Activated B cell treated with CpG ODN at 0.5 μM for 24 hours (primary cell): ENCODE measurements around the gene TAS2R16. TPM values are rescaled to one million over a fixed set of nuclear protein-coding genes. Genes with fewer than 3 reads are reported as not detected.
"Not testable (repeated sequence)": the region's sequence is repeated elsewhere in the genome, so short reads cannot be mapped to it uniquely, and the experiment has no call there.

ENCODE experiments used
- ATAC-seq: fragments of 200-7000 bp; cut with Tn5 transposase; one replicate; pipeline ENCODE4 v1.10.0; 2021; ENCODE audit warnings: low read depth, mild to moderate bottlenecking, moderate library complexity
- CTCF ChIA-PET: fragments of 350-600 bp; sonication (Branson Sonifier 250); formaldehyde crosslinking; loops from one replicate; lab custom pipeline; 2021; ENCODE audit warnings: antibody characterized with exemption; lab: Charles Lee
- POLR2A ChIA-PET: fragments of 350-600 bp; sonication (Branson Sonifier 250); formaldehyde crosslinking; loops from one replicate; lab custom pipeline; 2021; ENCODE audit warnings: antibody characterized with exemption; lab: Charles Lee
- DNase-seq: peaks from one replicate; pipeline ENCODE4 v3.0.0; 2022
- H3K27ac Mint-ChIP-seq: one replicate; pipeline ENCODE4 v1.8.0; 2020; ENCODE audit warnings: mixed read lengths
- H3K27me3 Mint-ChIP-seq: one replicate; pipeline ENCODE4 v1.8.0; 2021; ENCODE audit warnings: mixed read lengths
- H3K36me3 Mint-ChIP-seq: one replicate; pipeline ENCODE4 v1.8.0; 2021; ENCODE audit warnings: low read depth, mixed read lengths
- H3K4me1 Mint-ChIP-seq: one replicate; pipeline ENCODE4 v1.8.0; 2021; ENCODE audit warnings: mixed read lengths
- H3K4me3 Mint-ChIP-seq: one replicate; pipeline ENCODE4 v1.8.0; 2020; ENCODE audit warnings: mild to moderate bottlenecking, mixed read lengths
- H3K9me3 Mint-ChIP-seq: one replicate; pipeline ENCODE4 v1.8.0; 2020; ENCODE audit warnings: mixed read lengths
- CTCF ChIP-seq: fragments of 200-600 bp; IDR thresholded peaks from one replicate; pipeline ENCODE4 v1.8.0; 2022; ENCODE audit warnings: antibody characterized with exemption, mild to moderate bottlenecking
- intact Hi-C: fragments of 100-400 bp; cut with micrococcal nuclease; formaldehyde crosslinking; loops from one replicate; pipeline ENCODE4 v1.15.1; 2024
- total RNA-seq: library from RNA; stranded (reverse); gene quantifications from 2 replicates; pipeline ENCODE4 v1.2.3, GENCODE V29; 2022

TAS2R16 gene
- total RNA-seq, 1 donor from 2014 or later, result not detected

GRCh38 chr7:122968389-122968788 lies 27.1 kb downstream of the TAS2R16 start:
- no peak for ATAC-seq
- Mint-ChIP-seq H3K9me3 (no peaks in the 10 kb centered on the region), H3K27me3 (no peaks in the 10 kb centered on the region), H3K36me3 (no peaks in the 10 kb centered on the region), H3K27ac (no peak overlapping the region), H3K4me1 (no peaks in the 10 kb centered on the region), H3K4me3 (no peak overlapping the region)
- TF ChIP-seq CTCF, result no peak
- POLR2A ChIA-PET, result no interaction called here
- CTCF ChIA-PET, result no interaction called here
- intact Hi-C loops, result no loop called here
- no peak for DNase-seq

GRCh38 chr7:122965306-122965705 lies 30.2 kb downstream of the TAS2R16 start:
- ChIA-PET CTCF (no interaction called here), POLR2A (no interaction called here)
- DNase-seq (no peak), ATAC-seq (no peak)
- H3K9me3 Mint-ChIP-seq, result peaks cover 3% of the 10 kb centered on the region
- H3K36me3 Mint-ChIP-seq, result no peaks in the 10 kb centered on the region
- no peak overlapping the region for H3K27ac Mint-ChIP-seq
- H3K4me1 Mint-ChIP-seq, result no peaks in the 10 kb centered on the region
- no peaks in the 10 kb centered on the region for H3K27me3 Mint-ChIP-seq
- intact Hi-C loops, result no loop called here
- no peak overlapping the region for H3K4me3 Mint-ChIP-seq
- TF ChIP-seq CTCF, result no peak

GRCh38 chr7:122953678-122954077 lies 41.8 kb downstream of the TAS2R16 start:
- H3K27me3 Mint-ChIP-seq, result not testable (repeated sequence)

GRCh38 chr7:122951006-122951405 lies 44.5 kb downstream of the TAS2R16 start:
- intact Hi-C loops, result no loop called here
- H3K4me1 Mint-ChIP-seq, result no peaks in the 10 kb centered on the region
- H3K4me3 Mint-ChIP-seq, result no peak overlapping the region
- DNase-seq (no peak), ATAC-seq (no peak)
- H3K27me3 Mint-ChIP-seq, result no peaks in the 10 kb centered on the region
- ChIA-PET CTCF (no interaction called here), POLR2A (no interaction called here)
- no peak overlapping the region for H3K27ac Mint-ChIP-seq
- no peak for TF ChIP-seq CTCF
- H3K36me3 Mint-ChIP-seq, result no peaks in the 10 kb centered on the region
- H3K9me3 Mint-ChIP-seq, result peaks cover 2% of the 10 kb centered on the region

More at GRCh38 chr7:122953678-122954077, 41.8 kb downstream of the TAS2R16 start:
- intact Hi-C loops, H3K36me3 Mint-ChIP-seq, H3K4me1 Mint-ChIP-seq, POLR2A ChIA-PET, CTCF ChIA-PET, H3K9me3 Mint-ChIP-seq, H3K27ac Mint-ChIP-seq, DNase-seq, ATAC-seq, H3K4me3 Mint-ChIP-seq: not testable (repeated sequence)

- Mint-ChIP-seq H3K4me1 (no peaks in the 10 kb centered on the region), H3K36me3 (no peaks in the 10 kb centered on the region), H3K27me3 (no peaks in the 10 kb centered on the region), H3K27ac (no peak overlapping the region), H3K4me3 (no peak overlapping the region), H3K9me3 (peaks cover 2% of the 10 kb centered on the region)
- ATAC-seq (no peak), DNase-seq (no peak)
- intact Hi-C loops, result no loop called here
- CTCF ChIA-PET, result no interaction called here
- TF ChIP-seq CTCF, result no peak
- POLR2A ChIA-PET, result no interaction called here
Observed at GRCh38 chr7:122949186-122949585, 46.3 kb downstream of the TAS2R16 start.

Other genes starting within 250 kb of the TAS2R16 start
- gene CADPS2, start 109.2 kb downstream of the TAS2R16 start, total RNA-seq, result not detected in 2 replicates
- 0.05 TPM in 1 of 2 replicates, not detected in the other for gene SLC13A1, start 204.3 kb upstream of the TAS2R16 start, total RNA-seq